ENCODE results near the gene EDC3. TPM values are rescaled to one million over a fixed set of nuclear protein-coding genes. Genes with fewer than 3 reads are reported as not detected.
"Not testable (repeated sequence)": the region's sequence is repeated elsewhere in the genome, so short reads cannot be mapped to it uniquely, and the experiment has no call there.

Gene EDC3
- polyA plus RNA-seq, 1 donor from 2014 or later: 12.9 TPM

- H3K9me2 ChIP-seq (ENCODE audit: insufficient read depth, low read length); H3K27me3 ChIP-seq (ENCODE audit: insufficient read depth, low read depth, low read length); H3K27ac ChIP-seq (ENCODE audit: low read length); H3K4me3 ChIP-seq (ENCODE audit: low read length); H3K36me3 ChIP-seq (ENCODE audit: insufficient read depth, low read length); H3F3A ChIP-seq (ENCODE audit: insufficient read depth, low read length, poor library complexity, severe bottlenecking); H3K79me2 ChIP-seq (replicated peaks; ENCODE audit: insufficient read depth, low read length); H3K4me2 ChIP-seq (ENCODE audit: low read length); H3K9me3 ChIP-seq (ENCODE audit: low read length); H4K20me1 ChIP-seq (ENCODE audit: insufficient read depth); H2AFZ ChIP-seq (ENCODE audit: low read depth, low read length); H3K9ac ChIP-seq (ENCODE audit: low read length): not testable (repeated sequence)
Measured at GRCh38 chr15:74738239-74738638, 42.4 kb upstream of the EDC3 start.

GRCh38 chr15:74735305-74735704, 39.5 kb upstream of the EDC3 start:
- Histone ChIP-seq H3K9ac (ENCODE audit: low read length) (no peak overlapping the region), H3K4me3 (ENCODE audit: low read length) (no peak overlapping the region), H3F3A (ENCODE audit: insufficient read depth, low read length, poor library complexity, severe bottlenecking) (no peaks in the 10 kb centered on the region), H3K36me3 (ENCODE audit: insufficient read depth, low read length) (no peaks in the 10 kb centered on the region), H2AFZ (ENCODE audit: low read depth, low read length) (no peak overlapping the region), H3K9me2 (ENCODE audit: insufficient read depth, low read length) (no peaks in the 10 kb centered on the region), H4K20me1 (ENCODE audit: insufficient read depth) (no peaks in the 10 kb centered on the region), H3K79me2 (replicated peaks; ENCODE audit: insufficient read depth, low read length) (no peaks in the 10 kb centered on the region), H3K27ac (ENCODE audit: low read length) (no peak overlapping the region), H3K4me2 (ENCODE audit: low read length) (no peak overlapping the region), H3K27me3 (ENCODE audit: insufficient read depth, low read depth, low read length) (no peaks in the 10 kb centered on the region), H3K9me3 (ENCODE audit: low read length) (no peaks in the 10 kb centered on the region)
- TF ChIP-seq EP300 (conservative IDR thresholded peaks at IDR 0.05; ENCODE audit: poor library complexity, severe bottlenecking) (no peak), RAD21 (conservative IDR thresholded peaks at IDR 0.05) (no peak), SMC3 (conservative IDR thresholded peaks at IDR 0.05; ENCODE audit: poor library complexity) (no peak), EZH2 (IDR thresholded peaks at IDR 0.05; ENCODE audit: borderline replicate concordance, insufficient read depth, low read length, poor library complexity, severe bottlenecking) (no peak), TAF1 (IDR thresholded peaks at IDR 0.05; ENCODE audit: low read depth) (no peak), MXI1 (conservative IDR thresholded peaks at IDR 0.05; ENCODE audit: poor library complexity, severe bottlenecking) (no peak), POLR2AphosphoS5 (IDR thresholded peaks at IDR 0.05) (no peak)
- TF ChIP-seq, protein P1, sequence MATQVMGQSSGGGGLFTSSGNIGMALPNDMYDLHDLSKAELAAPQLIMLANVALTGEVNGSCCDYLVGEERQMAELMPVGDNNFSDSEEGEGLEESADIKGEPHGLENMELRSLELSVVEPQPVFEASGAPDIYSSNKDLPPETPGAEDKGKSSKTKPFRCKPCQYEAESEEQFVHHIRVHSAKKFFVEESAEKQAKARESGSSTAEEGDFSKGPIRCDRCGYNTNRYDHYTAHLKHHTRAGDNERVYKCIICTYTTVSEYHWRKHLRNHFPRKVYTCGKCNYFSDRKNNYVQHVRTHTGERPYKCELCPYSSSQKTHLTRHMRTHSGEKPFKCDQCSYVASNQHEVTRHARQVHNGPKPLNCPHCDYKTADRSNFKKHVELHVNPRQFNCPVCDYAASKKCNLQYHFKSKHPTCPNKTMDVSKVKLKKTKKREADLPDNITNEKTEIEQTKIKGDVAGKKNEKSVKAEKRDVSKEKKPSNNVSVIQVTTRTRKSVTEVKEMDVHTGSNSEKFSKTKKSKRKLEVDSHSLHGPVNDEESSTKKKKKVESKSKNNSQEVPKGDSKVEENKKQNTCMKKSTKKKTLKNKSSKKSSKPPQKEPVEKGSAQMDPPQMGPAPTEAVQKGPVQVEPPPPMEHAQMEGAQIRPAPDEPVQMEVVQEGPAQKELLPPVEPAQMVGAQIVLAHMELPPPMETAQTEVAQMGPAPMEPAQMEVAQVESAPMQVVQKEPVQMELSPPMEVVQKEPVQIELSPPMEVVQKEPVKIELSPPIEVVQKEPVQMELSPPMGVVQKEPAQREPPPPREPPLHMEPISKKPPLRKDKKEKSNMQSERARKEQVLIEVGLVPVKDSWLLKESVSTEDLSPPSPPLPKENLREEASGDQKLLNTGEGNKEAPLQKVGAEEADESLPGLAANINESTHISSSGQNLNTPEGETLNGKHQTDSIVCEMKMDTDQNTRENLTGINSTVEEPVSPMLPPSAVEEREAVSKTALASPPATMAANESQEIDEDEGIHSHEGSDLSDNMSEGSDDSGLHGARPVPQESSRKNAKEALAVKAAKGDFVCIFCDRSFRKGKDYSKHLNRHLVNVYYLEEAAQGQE (IDR thresholded peaks at IDR 0.05; ENCODE audit: borderline replicate concordance): no peak
- TF ChIP-seq, protein P2, sequence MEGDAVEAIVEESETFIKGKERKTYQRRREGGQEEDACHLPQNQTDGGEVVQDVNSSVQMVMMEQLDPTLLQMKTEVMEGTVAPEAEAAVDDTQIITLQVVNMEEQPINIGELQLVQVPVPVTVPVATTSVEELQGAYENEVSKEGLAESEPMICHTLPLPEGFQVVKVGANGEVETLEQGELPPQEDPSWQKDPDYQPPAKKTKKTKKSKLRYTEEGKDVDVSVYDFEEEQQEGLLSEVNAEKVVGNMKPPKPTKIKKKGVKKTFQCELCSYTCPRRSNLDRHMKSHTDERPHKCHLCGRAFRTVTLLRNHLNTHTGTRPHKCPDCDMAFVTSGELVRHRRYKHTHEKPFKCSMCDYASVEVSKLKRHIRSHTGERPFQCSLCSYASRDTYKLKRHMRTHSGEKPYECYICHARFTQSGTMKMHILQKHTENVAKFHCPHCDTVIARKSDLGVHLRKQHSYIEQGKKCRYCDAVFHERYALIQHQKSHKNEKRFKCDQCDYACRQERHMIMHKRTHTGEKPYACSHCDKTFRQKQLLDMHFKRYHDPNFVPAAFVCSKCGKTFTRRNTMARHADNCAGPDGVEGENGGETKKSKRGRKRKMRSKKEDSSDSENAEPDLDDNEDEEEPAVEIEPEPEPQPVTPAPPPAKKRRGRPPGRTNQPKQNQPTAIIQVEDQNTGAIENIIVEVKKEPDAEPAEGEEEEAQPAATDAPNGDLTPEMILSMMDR (IDR thresholded peaks at IDR 0.05; ENCODE audit: poor library complexity, severe bottlenecking): no peak

DNA sequence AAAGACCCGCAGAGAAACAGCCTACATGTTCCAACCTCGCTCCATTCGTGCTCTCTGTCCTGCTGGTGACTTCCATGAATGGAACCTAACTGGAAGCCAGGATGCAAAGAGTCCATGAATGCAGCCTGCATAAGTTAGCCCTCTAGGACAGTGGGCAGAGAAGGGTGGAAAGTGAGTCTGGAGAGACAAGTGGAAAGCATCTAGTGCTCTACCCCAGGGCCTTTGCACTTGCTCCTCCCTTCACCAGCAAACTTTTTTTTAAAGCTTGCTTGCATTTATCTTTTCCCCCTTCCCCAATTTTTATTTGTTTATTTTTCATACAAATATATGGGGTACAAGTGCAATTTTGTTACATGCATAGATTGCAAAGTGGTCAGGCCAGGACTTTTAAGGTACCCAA, 37.4 kb upstream of the EDC3 start:
- H3K9me2 ChIP-seq (ENCODE audit: insufficient read depth, low read length): no peaks in the 10 kb centered on the region
- no peak overlapping the region for H2AFZ ChIP-seq (ENCODE audit: low read depth, low read length)
- H3K79me2 ChIP-seq (replicated peaks; ENCODE audit: insufficient read depth, low read length): no peaks in the 10 kb centered on the region
- no peak overlapping the region for H3K27ac ChIP-seq (ENCODE audit: low read length)
- no peaks in the 10 kb centered on the region for H3F3A ChIP-seq (ENCODE audit: insufficient read depth, low read length, poor library complexity, severe bottlenecking)
- H4K20me1 ChIP-seq (ENCODE audit: insufficient read depth): no peaks in the 10 kb centered on the region
- no peaks in the 10 kb centered on the region for H3K27me3 ChIP-seq (ENCODE audit: insufficient read depth, low read depth, low read length)
- H3K4me3 ChIP-seq (ENCODE audit: low read length): no peak overlapping the region
- H3K9ac ChIP-seq (ENCODE audit: low read length): no peak overlapping the region
- no peak for TF ChIP-seq EZH2 (IDR thresholded peaks at IDR 0.05; ENCODE audit: borderline replicate concordance, insufficient read depth, low read length, poor library complexity, severe bottlenecking)
- TF ChIP-seq SMC3 (conservative IDR thresholded peaks at IDR 0.05; ENCODE audit: poor library complexity): no peak
- TF ChIP-seq RAD21 (conservative IDR thresholded peaks at IDR 0.05): no peak
- no peak for TF ChIP-seq MXI1 (conservative IDR thresholded peaks at IDR 0.05; ENCODE audit: poor library complexity, severe bottlenecking)
- no peak for TF ChIP-seq TAF1 (IDR thresholded peaks at IDR 0.05; ENCODE audit: low read depth)
- TF ChIP-seq, protein P1 (IDR thresholded peaks at IDR 0.05; ENCODE audit: borderline replicate concordance): no peak
- no peak for TF ChIP-seq POLR2AphosphoS5 (IDR thresholded peaks at IDR 0.05)
- TF ChIP-seq, protein P2 (IDR thresholded peaks at IDR 0.05; ENCODE audit: poor library complexity, severe bottlenecking): no peak
- TF ChIP-seq EP300 (conservative IDR thresholded peaks at IDR 0.05; ENCODE audit: poor library complexity, severe bottlenecking): no peak
- no peaks in the 10 kb centered on the region for H3K36me3 ChIP-seq (ENCODE audit: insufficient read depth, low read length)
- no peaks in the 10 kb centered on the region for H3K9me3 ChIP-seq (ENCODE audit: low read length)
- H3K4me2 ChIP-seq (ENCODE audit: low read length): no peak overlapping the region

Data from neural cell (in vitro differentiated cells).